ENCODE data around the gene GLIPR1L2.

DNA sequence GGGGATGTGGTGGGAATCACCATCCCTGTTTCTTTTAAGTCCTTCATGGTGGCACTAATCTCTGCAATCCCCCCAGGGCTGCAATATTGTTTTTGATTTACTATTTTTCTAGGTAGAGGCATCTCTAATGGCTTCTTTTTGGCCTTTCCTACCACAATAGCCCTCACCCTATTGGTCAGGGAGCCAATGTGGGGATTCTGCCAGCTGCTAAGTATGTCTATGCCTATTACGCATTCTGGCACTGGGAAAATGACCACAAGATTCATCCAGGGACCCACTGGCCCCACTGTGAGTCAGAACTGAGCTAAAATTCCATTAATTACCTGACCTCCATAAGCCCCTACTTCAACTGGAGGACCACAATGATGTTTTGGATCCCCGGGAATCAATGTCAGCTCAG lies 15.9 kb upstream of the GLIPR1L2 start:
- TF ChIP-seq, protein P1, sequence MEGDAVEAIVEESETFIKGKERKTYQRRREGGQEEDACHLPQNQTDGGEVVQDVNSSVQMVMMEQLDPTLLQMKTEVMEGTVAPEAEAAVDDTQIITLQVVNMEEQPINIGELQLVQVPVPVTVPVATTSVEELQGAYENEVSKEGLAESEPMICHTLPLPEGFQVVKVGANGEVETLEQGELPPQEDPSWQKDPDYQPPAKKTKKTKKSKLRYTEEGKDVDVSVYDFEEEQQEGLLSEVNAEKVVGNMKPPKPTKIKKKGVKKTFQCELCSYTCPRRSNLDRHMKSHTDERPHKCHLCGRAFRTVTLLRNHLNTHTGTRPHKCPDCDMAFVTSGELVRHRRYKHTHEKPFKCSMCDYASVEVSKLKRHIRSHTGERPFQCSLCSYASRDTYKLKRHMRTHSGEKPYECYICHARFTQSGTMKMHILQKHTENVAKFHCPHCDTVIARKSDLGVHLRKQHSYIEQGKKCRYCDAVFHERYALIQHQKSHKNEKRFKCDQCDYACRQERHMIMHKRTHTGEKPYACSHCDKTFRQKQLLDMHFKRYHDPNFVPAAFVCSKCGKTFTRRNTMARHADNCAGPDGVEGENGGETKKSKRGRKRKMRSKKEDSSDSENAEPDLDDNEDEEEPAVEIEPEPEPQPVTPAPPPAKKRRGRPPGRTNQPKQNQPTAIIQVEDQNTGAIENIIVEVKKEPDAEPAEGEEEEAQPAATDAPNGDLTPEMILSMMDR (conservative IDR thresholded peaks at IDR 0.05; ENCODE audit: low read depth, low read length) = no peak
- TF ChIP-seq EZH2 (IDR thresholded peaks at IDR 0.05; ENCODE audit: low read length, unreplicated experiment) = no peak

All from PC-3 (cell line).